ENCODE measurements around the gene SMIM26. TPM values are rescaled to one million over a fixed set of nuclear protein-coding genes. Genes with fewer than 3 reads are reported as not detected.

The SMIM26 gene
- total RNA-seq, 1 experiment from 2014 or later, result 105 TPM

DNA sequence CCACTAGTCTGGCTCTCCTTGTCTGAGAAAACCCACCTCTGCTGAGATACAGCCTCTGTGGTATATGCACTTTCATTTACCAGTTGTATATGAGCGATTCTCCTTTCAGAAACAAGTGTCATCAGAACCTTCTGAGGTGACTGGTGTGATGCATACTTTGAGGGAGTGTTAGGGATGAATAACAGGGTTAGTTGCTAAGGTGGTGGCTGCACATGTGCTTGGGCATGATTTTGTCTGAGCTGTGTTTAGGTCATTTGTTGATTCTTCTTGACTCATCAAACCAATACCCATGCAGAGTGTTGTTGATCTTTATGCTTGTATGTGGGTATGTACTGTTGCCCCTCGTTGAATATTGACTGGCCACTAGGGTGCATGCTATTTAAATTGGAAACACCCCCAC lies 46.3 kb downstream of the SMIM26 start:
- Histone ChIP-seq H4K20me1 (ENCODE audit: insufficient read depth) (0 out of 2 replicates have a peak, but pooled peaks cover 5% of the 10 kb centered on the region), H3K27ac (no peak overlapping the region), H3K4me3 (no peak overlapping the region), H3K4me2 (no peak overlapping the region), H3K79me2 (ENCODE audit: low read depth) (no peaks in the 10 kb centered on the region), H3K9me3 (ENCODE audit: insufficient read depth, low read depth) (no peaks in the 10 kb centered on the region), H2AFZ (no peak overlapping the region), H3K9me2 (ENCODE audit: insufficient read depth) (no peaks in the 10 kb centered on the region), H3K36me3 (ENCODE audit: low read depth) (0 out of 2 replicates have a peak, but pooled peaks cover 3% of the 10 kb centered on the region), H3K4me1 (replicated peaks; ENCODE audit: insufficient read depth) (no peaks in the 10 kb centered on the region), H3K27me3 (ENCODE audit: insufficient read depth, low read depth) (no peaks in the 10 kb centered on the region), H3F3A (ENCODE audit: insufficient read depth, low read depth) (no peaks in the 10 kb centered on the region)
- TF ChIP-seq, protein P1, sequence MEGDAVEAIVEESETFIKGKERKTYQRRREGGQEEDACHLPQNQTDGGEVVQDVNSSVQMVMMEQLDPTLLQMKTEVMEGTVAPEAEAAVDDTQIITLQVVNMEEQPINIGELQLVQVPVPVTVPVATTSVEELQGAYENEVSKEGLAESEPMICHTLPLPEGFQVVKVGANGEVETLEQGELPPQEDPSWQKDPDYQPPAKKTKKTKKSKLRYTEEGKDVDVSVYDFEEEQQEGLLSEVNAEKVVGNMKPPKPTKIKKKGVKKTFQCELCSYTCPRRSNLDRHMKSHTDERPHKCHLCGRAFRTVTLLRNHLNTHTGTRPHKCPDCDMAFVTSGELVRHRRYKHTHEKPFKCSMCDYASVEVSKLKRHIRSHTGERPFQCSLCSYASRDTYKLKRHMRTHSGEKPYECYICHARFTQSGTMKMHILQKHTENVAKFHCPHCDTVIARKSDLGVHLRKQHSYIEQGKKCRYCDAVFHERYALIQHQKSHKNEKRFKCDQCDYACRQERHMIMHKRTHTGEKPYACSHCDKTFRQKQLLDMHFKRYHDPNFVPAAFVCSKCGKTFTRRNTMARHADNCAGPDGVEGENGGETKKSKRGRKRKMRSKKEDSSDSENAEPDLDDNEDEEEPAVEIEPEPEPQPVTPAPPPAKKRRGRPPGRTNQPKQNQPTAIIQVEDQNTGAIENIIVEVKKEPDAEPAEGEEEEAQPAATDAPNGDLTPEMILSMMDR (conservative IDR thresholded peaks at IDR 0.05), result no peak
- TF ChIP-seq EZH2 (IDR thresholded peaks at IDR 0.05; ENCODE audit: low read depth), result no peak
- ChIA-PET POLR2A (ENCODE audit: unreplicated experiment) (interaction anchor here (0.5 kb wide), 1 partner anchor 18 kb away, joined by 4 read pairs; no protein-coding TSS in a partner anchor), CTCF (no interaction called here)
- DNase-seq, result no peak
- intact Hi-C loops (cut with micrococcal nuclease; ENCODE audit: unreplicated experiment), result no loop called here
- BruUV-seq (replicated peaks), result no TSS peak

DNA sequence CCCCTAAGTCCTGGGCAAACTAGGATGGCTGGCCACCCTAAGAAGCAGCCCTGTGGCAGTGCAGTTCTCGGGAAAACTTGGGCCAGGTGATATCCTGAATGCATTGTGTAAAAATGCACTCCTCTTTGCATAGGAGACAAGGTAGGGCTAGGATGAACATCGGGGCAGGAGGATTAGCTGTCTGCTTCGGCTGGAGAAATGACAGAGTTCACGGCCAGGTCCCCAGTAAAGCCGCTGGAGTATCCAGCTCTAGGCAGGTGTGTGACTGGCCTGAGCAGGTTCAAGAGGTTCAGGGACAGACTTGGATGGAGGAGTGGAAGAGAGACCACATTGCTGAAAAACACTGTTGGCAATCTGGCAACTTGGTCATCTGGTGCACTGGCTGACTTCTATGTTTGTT lies 47.0 kb downstream of the SMIM26 start:
- no peak overlapping the region for H3K27ac ChIP-seq
- ChIA-PET POLR2A (ENCODE audit: unreplicated experiment) (no interaction called here), CTCF (no interaction called here)
- TF ChIP-seq EZH2 (IDR thresholded peaks at IDR 0.05; ENCODE audit: low read depth), result no peak
- TF ChIP-seq, protein P1 (conservative IDR thresholded peaks at IDR 0.05), result no peak
- H3K9me2 ChIP-seq (ENCODE audit: insufficient read depth), result no peaks in the 10 kb centered on the region
- H3K4me3 ChIP-seq, result no peak overlapping the region
- H3K27me3 ChIP-seq (ENCODE audit: insufficient read depth, low read depth), result no peaks in the 10 kb centered on the region
- no peak overlapping the region for H2AFZ ChIP-seq
- H3K79me2 ChIP-seq (ENCODE audit: low read depth), result no peaks in the 10 kb centered on the region
- intact Hi-C loops (cut with micrococcal nuclease; ENCODE audit: unreplicated experiment), result no loop called here
- H3K4me1 ChIP-seq (replicated peaks; ENCODE audit: insufficient read depth), result no peaks in the 10 kb centered on the region
- H3K36me3 ChIP-seq (ENCODE audit: low read depth), result 0 out of 2 replicates have a peak, but pooled peaks cover 3% of the 10 kb centered on the region
- H3K4me2 ChIP-seq, result no peak overlapping the region
- BruUV-seq (replicated peaks), result no TSS peak
- no peaks in the 10 kb centered on the region for H3F3A ChIP-seq (ENCODE audit: insufficient read depth, low read depth)
- 0 out of 2 replicates have a peak, but pooled peaks cover 4% of the 10 kb centered on the region for H4K20me1 ChIP-seq (ENCODE audit: insufficient read depth)
- no peak for DNase-seq
- no peaks in the 10 kb centered on the region for H3K9me3 ChIP-seq (ENCODE audit: insufficient read depth, low read depth)

DNA sequence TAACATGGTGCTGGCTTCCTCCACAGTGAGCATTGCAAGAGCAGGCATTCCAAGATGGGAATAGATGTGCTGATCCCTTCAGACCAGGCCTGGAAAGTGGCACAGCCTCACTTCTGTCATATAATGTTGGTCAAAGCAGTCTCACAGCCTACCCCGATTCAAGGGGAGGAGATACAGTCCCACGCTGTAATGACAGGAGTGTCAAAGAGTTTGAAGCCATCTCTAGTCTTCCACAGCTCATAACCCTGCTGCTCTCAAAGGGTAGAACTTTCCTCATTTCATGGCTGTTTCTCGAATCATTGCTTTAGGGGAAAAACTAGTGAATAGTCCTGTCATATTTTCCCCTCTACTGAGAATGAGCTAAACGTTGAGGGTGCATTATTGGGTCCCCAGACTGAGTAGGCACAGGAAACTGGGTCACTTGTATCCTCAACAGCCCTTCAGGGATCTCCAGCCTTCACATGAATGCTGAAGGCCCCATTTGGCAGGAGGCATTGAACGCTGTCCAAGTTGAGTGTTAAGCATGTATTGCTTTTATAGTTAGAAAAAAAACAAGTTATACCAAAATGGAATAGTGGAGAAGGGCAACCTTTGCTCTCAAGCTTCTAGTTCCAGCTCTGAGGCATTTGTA lies 47.9 kb downstream of the SMIM26 start:
- Histone ChIP-seq H3K9me3 (ENCODE audit: insufficient read depth, low read depth) (no peaks in the 10 kb centered on the region), H3K36me3 (ENCODE audit: low read depth) (no peaks in the 10 kb centered on the region), H3K4me2 (no peak overlapping the region), H2AFZ (no peak overlapping the region), H3K27ac (no peak overlapping the region), H3K79me2 (ENCODE audit: low read depth) (no peaks in the 10 kb centered on the region), H3K9me2 (ENCODE audit: insufficient read depth) (no peaks in the 10 kb centered on the region), H3K27me3 (ENCODE audit: insufficient read depth, low read depth) (no peaks in the 10 kb centered on the region), H3F3A (ENCODE audit: insufficient read depth, low read depth) (no peaks in the 10 kb centered on the region), H3K4me1 (replicated peaks; ENCODE audit: insufficient read depth) (no peaks in the 10 kb centered on the region), H3K4me3 (no peak overlapping the region), H4K20me1 (ENCODE audit: insufficient read depth) (0 out of 2 replicates have a peak, but pooled peaks cover 4% of the 10 kb centered on the region)
- CTCF ChIA-PET, result no interaction called here
- no TSS peak for BruUV-seq (replicated peaks)
- intact Hi-C loops (cut with micrococcal nuclease; ENCODE audit: unreplicated experiment), result no loop called here
- TF ChIP-seq, protein P1 (conservative IDR thresholded peaks at IDR 0.05), result no peak
- POLR2A ChIA-PET (ENCODE audit: unreplicated experiment), result no interaction called here
- DNase-seq, result no peak

Other genes starting within 250 kb of the SMIM26 start
- gene DZANK1, start 100.4 kb upstream of the SMIM26 start, total RNA-seq (2021), result 4.4 and 7.3 TPM in 2 replicates
- 7.4 and 9.6 TPM in 2 replicates for gene POLR3F, start 100.0 kb upstream of the SMIM26 start, total RNA-seq (2021)
- gene RBBP9, start 70.2 kb upstream of the SMIM26 start, total RNA-seq (2021), result 24.0 and 29.5 TPM in 2 replicates
- 60.3 and 78.5 TPM in 2 replicates for gene SEC23B, start 59.5 kb upstream of the SMIM26 start, total RNA-seq (2021)
- 62.8 and 80.9 TPM in 2 replicates for gene DTD1, start 20.6 kb downstream of the SMIM26 start, total RNA-seq (2021)
- gene SCP2D1, start 246.4 kb downstream of the SMIM26 start, total RNA-seq (2021), result not detected in 2 replicates

Data from PC-9 (cell line).